BE2C (cell line): Measurements from ENCODE around the gene AK6.

ENCODE experiments used
- DNase-seq: peaks from one replicate; pipeline ENCODE4 v3.0.0-alpha.2; 2020
- H3K27me3 ChIP-seq: fragments of 250-450 bp; sonication (Bioruptor Pico); 2 replicates; pipeline ENCODE4 v1.5.1; 2020; ENCODE audit warnings: mild to moderate bottlenecking
- H3K36me3 ChIP-seq: fragments of 250-450 bp; sonication (Bioruptor Pico); 2 replicates; pipeline ENCODE4 v1.5.1; 2020; ENCODE audit warnings: mild to moderate bottlenecking
- H3K4me1 ChIP-seq: fragments of 250-450 bp; sonication (Bioruptor Pico); 2 replicates; pipeline ENCODE4 v1.5.1; 2020
- H3K4me3 ChIP-seq: 2 replicates; pipeline ENCODE4 v1.5.1; 2011; ENCODE audit warnings: low read depth, low read length
- H3K9me3 ChIP-seq: fragments of 250-450 bp; sonication (Bioruptor Pico); 2 replicates; pipeline ENCODE4 v1.5.1; 2020
- TF ChIP-seq, protein P1 (sequence below): IDR thresholded peaks from 2 replicates; pipeline ENCODE4 v1.5.1; 2012; ENCODE audit warnings: mild to moderate bottlenecking, low read depth, low read length

Gene AK6

DNA sequence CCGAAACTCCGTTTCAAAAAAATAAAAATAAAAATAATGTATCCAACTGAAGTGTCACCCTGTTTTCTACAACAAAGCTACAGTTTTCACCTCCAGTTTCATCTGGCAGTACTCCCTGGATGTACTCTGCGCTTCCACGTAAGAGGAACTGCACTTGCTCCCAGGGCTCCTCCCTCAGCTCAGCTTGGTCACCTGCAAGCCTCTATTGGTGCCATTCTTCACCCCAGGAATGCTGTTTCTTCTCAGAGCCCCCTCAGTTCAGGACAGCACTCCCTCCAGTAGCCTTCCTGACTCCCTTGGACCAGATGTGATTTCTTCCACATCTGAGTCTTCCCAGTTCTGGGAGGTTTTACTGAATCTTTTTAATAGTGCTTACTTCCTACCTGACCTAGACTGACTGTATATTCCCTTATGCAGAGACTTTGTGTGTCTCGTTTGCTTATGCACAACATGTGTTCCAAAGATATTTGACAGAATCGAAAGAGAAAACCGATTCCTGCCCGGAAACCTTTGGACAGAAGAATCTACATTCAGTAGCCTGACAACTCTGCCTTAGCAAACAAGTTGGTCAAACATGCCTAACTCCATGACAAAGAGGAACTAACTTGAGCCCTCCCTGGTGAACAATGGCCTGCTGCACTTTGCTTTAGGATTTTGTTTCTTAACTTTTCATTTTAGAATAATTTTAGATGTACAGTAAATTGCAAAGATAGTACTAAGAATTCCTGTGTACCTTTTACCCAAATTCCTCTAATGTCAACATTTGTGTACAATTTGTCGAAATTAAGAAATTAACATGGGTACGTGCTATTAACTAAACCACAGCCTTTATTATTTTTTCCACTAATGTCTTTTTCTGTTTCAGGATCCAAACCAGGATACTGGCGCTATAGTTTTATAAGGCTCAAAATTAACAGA, 37.5 kb downstream of the AK6 start:
- TF ChIP-seq, protein P1, sequence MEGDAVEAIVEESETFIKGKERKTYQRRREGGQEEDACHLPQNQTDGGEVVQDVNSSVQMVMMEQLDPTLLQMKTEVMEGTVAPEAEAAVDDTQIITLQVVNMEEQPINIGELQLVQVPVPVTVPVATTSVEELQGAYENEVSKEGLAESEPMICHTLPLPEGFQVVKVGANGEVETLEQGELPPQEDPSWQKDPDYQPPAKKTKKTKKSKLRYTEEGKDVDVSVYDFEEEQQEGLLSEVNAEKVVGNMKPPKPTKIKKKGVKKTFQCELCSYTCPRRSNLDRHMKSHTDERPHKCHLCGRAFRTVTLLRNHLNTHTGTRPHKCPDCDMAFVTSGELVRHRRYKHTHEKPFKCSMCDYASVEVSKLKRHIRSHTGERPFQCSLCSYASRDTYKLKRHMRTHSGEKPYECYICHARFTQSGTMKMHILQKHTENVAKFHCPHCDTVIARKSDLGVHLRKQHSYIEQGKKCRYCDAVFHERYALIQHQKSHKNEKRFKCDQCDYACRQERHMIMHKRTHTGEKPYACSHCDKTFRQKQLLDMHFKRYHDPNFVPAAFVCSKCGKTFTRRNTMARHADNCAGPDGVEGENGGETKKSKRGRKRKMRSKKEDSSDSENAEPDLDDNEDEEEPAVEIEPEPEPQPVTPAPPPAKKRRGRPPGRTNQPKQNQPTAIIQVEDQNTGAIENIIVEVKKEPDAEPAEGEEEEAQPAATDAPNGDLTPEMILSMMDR = no peak
- H3K4me3 ChIP-seq = peak overlapping the region; percentile 76
- no peaks in the 10 kb centered on the region for H3K27me3 ChIP-seq
- H3K36me3 ChIP-seq = no peaks in the 10 kb centered on the region
- no peaks in the 10 kb centered on the region for H3K9me3 ChIP-seq
- DNase-seq = no peak
- H3K4me1 ChIP-seq = no peaks in the 10 kb centered on the region

DNA sequence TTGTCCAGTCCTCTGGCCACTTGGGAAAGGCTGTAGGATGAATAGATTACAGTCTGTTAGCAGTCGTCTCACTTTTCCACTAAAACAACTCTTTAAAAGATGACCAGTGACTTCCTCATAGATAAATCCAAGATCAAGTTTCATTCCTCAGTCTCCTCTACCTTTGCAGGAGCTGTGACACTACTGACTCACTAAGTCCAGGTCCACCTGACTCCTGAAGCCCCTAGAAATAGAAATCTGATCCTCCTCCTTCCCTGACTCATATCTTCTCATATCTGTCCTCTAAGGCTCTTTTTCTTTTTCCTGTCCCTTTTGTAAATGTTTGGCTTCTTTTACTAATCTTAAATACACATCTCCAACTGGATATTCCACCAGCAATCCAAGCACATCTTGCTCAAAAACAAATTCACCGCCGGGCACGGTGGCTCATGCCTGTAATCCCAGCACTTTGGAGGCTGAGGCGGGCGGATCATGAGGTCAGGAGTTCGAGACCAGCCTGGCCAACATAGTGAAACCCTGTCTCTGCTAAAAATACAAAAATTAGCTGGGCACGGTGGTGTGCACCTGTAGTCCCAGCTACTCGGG, 39.3 kb downstream of the AK6 start:
- Histone ChIP-seq H3K9me3 (no peaks in the 10 kb centered on the region), H3K4me1 (no peaks in the 10 kb centered on the region), H3K36me3 (no peaks in the 10 kb centered on the region), H3K4me3 (no peak overlapping the region), H3K27me3 (no peaks in the 10 kb centered on the region)
- TF ChIP-seq, protein P1 = no peak
- no peak for DNase-seq

DNA sequence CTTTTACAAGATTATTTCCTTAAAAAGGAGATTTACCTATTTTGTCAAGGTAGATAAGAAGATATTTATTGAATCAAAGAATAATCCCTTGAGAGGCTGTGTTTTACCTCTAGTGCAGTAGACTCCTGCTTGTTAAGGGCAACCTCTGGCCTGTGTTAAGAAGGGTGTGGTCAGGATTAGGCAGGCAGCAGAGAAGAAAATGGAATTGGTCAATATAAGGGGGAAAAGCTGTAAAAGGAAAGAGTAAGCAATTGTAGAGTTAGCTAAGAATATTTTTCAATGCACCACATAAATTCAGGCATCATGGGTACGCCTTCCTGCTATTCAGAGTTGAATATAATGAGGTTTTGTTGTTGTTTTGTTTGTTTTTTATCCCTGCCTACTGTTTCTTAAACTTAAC, 43.0 kb downstream of the AK6 start:
- Histone ChIP-seq H3K9me3 (no peaks in the 10 kb centered on the region), H3K4me3 (no peak overlapping the region), H3K27me3 (no peaks in the 10 kb centered on the region), H3K36me3 (no peaks in the 10 kb centered on the region), H3K4me1 (no peaks in the 10 kb centered on the region)
- no peak for DNase-seq
- TF ChIP-seq, protein P1 = no peak

DNA sequence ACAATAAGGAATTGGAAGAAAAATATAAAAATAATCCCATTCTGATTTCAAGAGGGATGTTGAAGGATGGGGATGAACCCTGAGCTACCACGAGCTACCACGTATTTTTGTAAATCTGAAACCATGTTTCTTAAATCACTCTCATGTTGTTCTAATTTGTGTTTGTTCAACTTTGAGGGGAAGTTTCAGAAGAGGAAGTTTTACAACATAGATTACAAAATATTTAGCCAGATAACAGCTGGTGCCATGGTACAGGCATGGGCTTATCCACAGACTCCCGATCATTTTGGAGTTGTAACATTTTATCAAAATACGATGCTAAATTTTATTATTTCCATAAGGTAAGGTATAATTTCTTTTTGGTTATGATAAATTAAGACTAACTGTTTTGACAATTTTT, 51.9 kb downstream of the AK6 start:
- no peaks in the 10 kb centered on the region for H3K4me1 ChIP-seq
- H3K36me3 ChIP-seq = peaks cover 14% of the 10 kb centered on the region
- no peaks in the 10 kb centered on the region for H3K27me3 ChIP-seq
- TF ChIP-seq, protein P1 = no peak
- no peaks in the 10 kb centered on the region for H3K9me3 ChIP-seq
- DNase-seq = no peak
- H3K4me3 ChIP-seq = no peak overlapping the region

DNA sequence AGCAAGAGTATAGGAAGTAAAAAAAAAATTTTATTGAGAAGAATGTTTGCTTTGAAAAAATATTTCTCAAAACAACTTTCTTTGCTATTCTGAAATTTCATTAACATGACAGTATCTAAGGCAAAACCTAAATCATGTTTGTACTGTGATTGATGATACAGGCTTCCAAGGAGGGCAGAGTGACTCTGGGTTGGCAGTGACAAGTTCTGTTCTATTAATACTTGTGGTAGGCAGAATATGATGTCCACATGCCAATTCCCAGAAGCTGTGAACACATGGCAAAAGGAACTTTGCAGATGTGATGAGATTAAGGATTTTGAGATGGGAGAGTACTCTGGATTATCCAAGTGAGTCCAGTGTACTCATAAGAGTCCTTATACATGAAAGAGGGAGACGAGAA, 53.3 kb downstream of the AK6 start:
- TF ChIP-seq, protein P1 = no peak
- Histone ChIP-seq H3K36me3 (peaks cover 18% of the 10 kb centered on the region), H3K4me3 (no peak overlapping the region), H3K4me1 (no peaks in the 10 kb centered on the region), H3K9me3 (no peaks in the 10 kb centered on the region), H3K27me3 (no peaks in the 10 kb centered on the region)
- DNase-seq = no peak

DNA sequence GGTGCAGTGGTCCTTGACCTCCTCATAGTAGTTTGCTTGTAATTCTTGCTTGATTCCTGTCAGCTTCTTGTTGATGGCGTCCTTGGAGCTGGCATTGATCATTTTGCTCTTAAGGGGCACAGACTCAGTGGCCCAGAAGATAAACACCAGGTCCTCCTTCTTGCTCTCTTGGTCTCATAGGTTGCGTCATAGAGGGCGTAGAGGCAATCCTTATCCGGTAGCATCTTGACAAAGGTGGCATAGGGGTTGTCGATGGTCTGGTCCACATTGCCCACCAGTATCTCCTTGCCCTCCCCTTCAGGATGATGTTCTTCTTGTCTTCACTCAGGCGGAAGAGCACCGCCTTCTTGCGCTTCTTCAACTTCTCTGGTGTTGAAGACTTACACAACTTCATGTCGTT, 55.9 kb downstream of the AK6 start:
- H3K4me1 ChIP-seq = no peaks in the 10 kb centered on the region
- H3K4me3 ChIP-seq = no peak overlapping the region
- H3K9me3 ChIP-seq = no peaks in the 10 kb centered on the region
- H3K36me3 ChIP-seq = peaks cover 29% of the 10 kb centered on the region
- TF ChIP-seq, protein P1 = no peak
- no peaks in the 10 kb centered on the region for H3K27me3 ChIP-seq
- DNase-seq = no peak
